IPS DF 4.7 (cell line): Measurements from ENCODE around the gene CHMP1B.
A peak's percentile ranks its signal among the peaks of the same experiment; 100 is the strongest.

ENCODE experiments used
- DNase-seq: peaks from one replicate; pipeline ENCODE4 v3.0.0-alpha.2; 2013; ENCODE audit warnings: low spot score; ENCODE audit errors: extremely low read depth

CHMP1B gene

GRCh38 chr18:11851146-11851805 lies at the start of gene CHMP1B:
Gene CHMP1B (plus strand): TSS chr18:11851413. CDS start chr18:11851512, 99 bp downstream.
- peak; percentile 83 for DNase-seq

- DNase-seq = no peak
Observed at GRCh38 chr18:11801573-11801972, 49.6 kb upstream of the CHMP1B start.

GRCh38 chr18:11802158-11802557 lies 49.1 kb upstream of the CHMP1B start:
- DNase-seq = no peak

GRCh38 chr18:11802586-11802985 lies 48.6 kb upstream of the CHMP1B start:
- no peak for DNase-seq

GRCh38 chr18:11807233-11807632 lies 44.0 kb upstream of the CHMP1B start:
- DNase-seq = no peak

- DNase-seq = peak; percentile 51
Observed at GRCh38 chr18:11808001-11808855, 43.0 kb upstream of the CHMP1B start.

- DNase-seq = no peak
Observed at GRCh38 chr18:11809895-11810294, 41.3 kb upstream of the CHMP1B start.

GRCh38 chr18:11810379-11810778 lies 40.8 kb upstream of the CHMP1B start:
- DNase-seq = no peak

- DNase-seq = no peak
Observed at GRCh38 chr18:11811009-11811408, 40.2 kb upstream of the CHMP1B start.

GRCh38 chr18:11817229-11817628 lies 34.0 kb upstream of the CHMP1B start:
- DNase-seq = no peak

- DNase-seq = no peak
Observed at GRCh38 chr18:11818486-11819203, 32.6 kb upstream of the CHMP1B start.

- no peak for DNase-seq
Observed at GRCh38 chr18:11819938-11820337, 31.3 kb upstream of the CHMP1B start.

GRCh38 chr18:11820697-11821096 lies 30.5 kb upstream of the CHMP1B start:
- DNase-seq = no peak

GRCh38 chr18:11821208-11821607 lies 30.0 kb upstream of the CHMP1B start:
- DNase-seq = no peak

- no peak for DNase-seq
Observed at GRCh38 chr18:11821643-11822237, 29.5 kb upstream of the CHMP1B start.

GRCh38 chr18:11823545-11823944 lies 27.7 kb upstream of the CHMP1B start:
- DNase-seq = no peak

GRCh38 chr18:11826836-11827235 lies 24.4 kb upstream of the CHMP1B start:
- no peak for DNase-seq

GRCh38 chr18:11828786-11829432 lies 22.3 kb upstream of the CHMP1B start:
- DNase-seq = no peak

- no peak for DNase-seq
Observed at GRCh38 chr18:11830585-11830984, 20.6 kb upstream of the CHMP1B start.

GRCh38 chr18:11831921-11832320 lies 19.3 kb upstream of the CHMP1B start:
- DNase-seq = no peak

- no peak for DNase-seq
Observed at GRCh38 chr18:11834772-11835171, 16.4 kb upstream of the CHMP1B start.
